T-helper 2 cell (primary cell): ENCODE measurements around the gene MYO10.

ENCODE experiments used
- DNase-seq, 5 experiments: peaks; one replicate each; pipeline versions ENCODE4 v3.0.0 to v3.0.0-alpha.2; 2012 to 2022

MYO10 gene

DNA sequence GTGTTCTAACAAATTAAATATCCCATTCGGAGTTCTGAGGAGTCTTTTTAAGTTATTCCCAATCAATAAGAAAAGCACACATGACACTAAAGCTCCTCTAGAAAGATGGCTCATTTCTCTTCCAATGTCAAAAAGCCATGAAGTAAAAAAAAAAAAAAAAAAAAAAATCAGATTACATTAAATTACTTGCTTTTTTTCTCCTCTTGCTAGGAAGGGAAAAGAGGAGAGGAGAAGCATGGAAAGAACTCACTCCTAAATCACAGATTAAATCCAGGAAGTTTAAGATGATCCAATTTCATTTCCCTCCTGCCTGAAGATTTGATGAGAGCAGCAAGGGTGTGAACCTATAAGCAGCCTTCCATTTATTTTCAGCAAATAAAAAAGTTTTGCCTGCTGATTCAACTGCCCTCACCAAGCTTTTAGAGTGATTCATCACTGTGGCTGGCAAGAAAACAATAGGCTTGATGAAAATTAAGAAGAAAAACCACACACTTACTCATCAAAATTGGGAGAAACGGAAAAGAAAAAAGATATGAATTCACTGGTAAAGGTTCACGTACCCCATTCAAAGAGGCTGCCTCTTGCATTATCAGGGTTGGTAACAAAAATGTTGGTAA is 19.7 kb downstream of the MYO10 start:
- DNase-seq = peak in 1 of 5 experiments; percentile 22

DNA sequence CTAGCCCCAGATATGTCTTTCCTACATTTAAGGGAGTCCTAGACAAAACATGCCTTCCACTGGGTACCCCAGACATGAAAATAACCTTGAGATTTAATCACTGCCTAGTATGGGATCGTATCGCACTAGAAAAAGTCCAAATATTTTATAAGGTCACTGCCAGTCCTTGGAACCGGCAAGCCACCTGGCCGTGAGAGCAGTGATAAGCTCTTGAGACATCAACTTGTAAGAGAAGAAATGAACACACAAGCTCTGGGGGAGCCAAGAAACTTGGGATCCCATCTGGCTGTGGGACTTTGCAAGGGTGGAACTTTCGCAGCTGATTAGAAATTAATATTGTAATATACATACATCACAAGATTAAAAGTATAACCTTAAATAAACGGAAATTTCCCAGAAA is 21.5 kb downstream of the MYO10 start:
- no peak for DNase-seq

DNA sequence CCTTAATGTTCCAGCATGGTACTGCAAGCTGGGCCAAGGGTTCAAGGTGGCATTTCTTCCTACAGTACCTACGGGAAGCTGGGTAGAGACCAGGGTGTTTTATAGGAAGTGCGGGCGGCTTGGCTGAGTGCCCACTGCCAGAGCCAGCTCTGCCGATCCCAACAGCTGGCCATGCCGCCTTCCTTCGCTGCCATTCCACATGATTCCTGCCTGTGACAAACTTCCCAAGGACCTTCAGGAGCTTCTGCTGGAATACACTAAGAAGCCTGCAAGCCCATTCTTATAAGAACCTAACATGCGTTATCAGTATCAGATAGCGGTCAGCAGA is 22.0 kb downstream of the MYO10 start:
- no peak for DNase-seq

DNA sequence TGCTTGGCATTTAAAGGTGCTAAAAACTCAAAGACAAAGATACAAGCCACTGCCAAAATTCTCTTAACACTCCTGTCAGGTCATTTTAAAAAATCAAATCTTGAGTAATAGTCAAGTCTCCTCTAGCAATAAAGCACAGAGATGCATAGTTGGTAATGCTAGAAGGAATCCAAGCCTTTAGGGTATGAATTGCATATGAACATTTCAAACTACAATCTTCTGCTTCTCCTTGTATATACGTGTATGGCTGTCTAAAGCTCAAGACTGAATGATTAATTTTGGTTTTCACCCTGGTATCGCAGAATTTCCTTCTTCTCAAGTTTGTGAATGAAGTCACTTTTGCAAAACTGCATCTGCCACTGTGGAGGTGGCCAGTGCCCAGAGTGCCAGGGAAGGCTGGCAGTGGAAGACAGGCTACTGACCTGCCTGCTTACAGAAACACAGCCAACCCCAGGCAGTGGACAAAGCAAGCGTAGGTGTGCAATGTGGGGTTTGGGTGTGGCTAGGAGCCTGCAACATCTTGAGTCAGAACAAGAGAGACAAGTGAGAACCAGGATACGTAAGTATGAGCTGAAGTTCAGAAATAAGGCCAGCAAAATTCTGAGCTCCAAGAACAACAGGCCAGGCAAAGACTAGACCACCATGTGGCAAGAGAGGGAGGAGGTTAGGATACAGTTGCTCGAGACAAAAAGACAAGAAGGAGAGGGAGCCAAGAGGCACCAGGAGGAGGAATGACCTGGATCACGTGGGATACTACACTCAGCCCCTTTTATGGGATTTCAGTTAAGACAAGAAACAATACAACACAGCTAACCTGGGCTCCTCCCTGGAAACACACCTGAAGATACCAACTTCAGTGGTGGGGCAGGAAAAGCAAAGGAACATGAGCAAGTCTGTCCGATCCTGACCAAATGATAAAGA is 22.6 kb downstream of the MYO10 start:
- peak in 1 of 5 experiments; percentile 16 for DNase-seq

DNA sequence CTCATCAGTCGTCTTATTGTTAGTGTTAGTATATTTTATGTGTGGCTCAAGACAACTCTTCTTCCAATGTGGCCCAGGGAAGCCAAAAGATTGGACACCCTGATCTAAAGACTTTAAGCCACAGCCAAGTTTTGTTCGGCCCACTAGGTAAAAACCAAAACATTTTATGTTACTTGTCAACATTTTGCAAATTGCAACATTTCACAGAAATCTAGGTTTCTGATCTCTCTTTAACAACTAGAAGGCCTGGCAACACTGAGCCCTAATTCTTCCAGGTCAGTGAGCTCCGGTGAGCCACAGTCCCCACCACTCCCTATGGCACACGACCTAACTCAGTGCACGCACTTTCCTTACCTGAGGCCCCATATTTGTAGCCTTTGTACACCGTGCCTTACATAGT is 24.0 kb downstream of the MYO10 start:
- no peak for DNase-seq

DNA sequence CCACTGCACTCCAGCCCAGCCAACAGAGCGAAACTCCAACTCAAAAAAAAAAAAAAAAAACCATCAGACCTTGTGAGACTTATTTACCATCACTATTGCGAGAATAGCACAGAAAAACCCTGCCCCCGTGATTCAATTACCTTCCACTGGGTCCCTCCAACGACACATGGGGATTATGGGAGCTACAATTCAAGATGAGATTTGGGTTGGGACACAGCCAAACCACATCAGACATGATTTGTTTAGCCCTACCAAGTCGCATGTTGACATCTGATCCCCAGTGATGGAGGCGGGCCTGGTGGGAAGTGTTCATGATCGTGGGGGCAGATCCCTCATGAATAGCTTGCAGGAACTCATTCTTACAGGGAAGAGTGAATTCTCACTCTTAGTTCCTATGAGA is 26.6 kb downstream of the MYO10 start:
- no peak for DNase-seq

DNA sequence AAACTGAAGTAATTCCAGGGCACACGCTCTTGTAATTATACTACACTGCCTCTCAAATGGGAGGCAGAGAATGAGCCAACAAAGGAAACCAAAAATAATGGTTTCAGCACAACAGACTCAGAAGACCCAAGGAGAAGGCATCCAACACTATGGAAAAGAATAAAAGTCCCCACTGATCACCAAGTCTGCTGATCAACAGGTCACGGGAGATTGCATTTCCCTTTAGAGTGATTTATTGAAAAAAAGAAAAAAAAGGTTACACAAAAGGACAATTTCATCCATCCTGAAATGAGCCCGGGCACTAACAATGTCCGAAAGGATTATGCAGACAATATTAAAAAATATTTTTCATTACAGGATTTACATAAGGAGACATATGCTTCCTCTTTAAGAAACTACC is 28.8 kb downstream of the MYO10 start:
- DNase-seq = no peak

DNA sequence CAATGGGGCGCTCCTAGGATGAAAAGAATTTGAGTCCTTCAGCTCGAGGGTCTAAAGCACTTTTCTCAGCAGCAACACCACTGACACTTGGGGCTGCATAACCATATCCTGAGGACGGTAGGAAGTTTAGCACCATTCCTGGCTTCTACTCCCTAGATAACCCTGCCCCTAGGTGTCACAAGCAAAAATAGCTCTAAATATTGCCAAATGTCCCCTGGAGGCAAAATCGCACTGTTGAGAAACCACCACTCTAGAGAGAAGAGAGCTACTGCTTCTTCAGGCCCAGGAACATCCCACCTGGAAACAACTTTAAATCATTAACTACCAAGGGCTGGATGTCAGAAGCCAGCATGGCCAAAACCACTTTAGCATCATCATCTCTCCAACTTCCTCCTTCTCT is 29.8 kb downstream of the MYO10 start:
- no peak for DNase-seq

DNA sequence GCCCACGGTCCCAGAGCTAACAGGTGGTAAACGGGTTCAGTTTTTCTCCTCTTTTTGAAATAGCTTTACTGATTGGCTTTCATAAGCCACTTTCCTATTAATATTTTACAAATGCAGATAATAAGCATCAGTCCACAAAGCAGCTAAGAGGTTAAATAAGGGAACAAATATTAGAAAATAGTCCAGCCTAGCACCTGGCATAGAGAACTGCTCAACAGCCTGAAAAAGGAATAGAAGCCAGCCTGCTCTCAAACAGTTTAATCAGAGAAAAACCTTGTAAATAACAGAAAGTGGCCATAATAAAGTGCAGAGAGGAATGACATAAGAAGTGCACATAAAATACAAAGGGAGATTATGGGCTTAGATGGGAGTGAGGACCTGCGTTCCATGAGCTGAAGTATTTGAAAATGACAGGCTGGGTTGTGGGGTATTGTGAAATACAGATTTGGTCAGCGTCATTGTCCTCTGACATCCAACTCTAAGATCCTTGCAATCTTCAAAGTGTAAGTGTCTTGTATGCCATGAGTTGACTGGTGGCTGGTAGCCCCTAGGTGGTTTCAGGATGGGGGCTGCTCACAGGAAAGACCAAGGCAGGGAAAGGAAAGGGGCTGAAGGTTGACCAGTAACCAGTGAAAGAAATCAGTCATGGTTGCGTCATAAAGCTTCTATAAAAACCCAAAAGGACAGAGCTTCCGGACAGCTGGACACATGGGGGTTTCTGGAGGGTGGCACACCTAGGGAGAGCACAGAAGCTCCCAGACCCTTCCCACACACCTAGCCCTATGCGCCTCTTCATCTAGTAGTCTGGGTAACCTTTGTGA is 32.4 kb downstream of the MYO10 start:
- DNase-seq = no peak

DNA sequence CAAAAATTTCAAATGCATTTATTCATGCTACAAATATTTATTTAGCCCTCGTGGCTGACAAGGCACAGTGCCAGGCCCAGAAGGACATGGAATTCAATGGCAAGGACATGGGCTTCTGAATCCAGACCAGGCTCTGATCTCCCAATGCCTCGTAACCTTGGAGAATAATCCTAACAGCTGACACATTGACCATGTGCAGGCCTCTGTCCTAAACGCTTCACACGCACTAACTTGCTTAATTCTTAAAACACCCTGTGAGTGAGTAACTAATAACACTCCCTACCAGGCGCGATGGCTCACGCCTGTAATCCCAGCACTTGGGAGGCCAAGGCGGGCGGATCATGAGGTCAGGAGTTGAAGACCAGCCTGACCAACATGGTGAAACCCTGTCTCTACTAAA is 33.2 kb downstream of the MYO10 start:
- no peak for DNase-seq

DNA sequence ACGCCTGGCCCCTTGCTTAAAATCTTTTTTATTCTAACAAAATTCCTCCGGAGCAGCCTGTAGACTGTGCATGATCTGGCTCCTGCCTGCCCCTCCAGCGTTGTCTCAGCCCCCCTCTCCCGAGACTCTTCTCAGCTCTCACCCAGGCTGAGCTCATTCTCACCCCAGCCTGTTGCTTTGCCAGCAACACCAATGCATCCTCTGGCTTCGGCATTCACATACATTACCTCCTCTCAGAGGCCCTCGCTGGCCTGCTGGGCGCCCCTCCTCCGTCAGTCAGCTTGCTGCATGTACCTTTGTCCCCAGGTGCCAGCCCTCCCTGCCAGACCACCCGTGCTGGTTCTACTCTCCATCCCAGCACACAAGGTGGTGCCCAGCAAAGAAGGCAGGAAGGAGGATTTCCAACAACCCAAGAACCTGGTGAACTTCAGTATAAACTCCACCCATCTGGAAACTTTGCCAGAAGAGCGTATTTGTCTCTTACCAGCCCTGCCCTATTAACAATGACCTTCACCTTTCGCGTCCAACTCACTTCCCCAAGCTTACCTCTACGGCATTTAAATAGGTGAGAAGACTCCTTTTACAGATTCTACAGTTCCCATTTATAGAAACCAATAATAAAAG is 35.0 kb downstream of the MYO10 start:
- no peak for DNase-seq

DNA sequence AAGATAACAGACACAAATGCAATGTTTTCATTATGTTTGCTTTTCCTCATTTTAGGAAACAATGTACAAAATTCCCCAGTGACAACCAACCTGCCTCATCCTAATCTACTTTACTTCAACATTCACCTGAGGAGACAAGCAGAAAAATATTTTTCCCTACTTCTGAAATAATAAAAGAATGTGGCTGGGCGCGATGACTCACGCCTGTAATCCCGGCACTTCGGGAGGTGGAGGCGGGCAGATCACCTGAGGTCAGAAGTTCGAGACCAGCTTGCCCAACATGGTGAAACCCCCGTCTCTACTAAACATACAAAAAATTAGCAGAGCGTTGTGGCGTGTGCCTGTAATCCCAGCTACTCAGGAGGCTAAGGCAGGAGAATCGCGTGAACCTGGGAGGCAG is 36.9 kb downstream of the MYO10 start:
- no peak for DNase-seq

DNA sequence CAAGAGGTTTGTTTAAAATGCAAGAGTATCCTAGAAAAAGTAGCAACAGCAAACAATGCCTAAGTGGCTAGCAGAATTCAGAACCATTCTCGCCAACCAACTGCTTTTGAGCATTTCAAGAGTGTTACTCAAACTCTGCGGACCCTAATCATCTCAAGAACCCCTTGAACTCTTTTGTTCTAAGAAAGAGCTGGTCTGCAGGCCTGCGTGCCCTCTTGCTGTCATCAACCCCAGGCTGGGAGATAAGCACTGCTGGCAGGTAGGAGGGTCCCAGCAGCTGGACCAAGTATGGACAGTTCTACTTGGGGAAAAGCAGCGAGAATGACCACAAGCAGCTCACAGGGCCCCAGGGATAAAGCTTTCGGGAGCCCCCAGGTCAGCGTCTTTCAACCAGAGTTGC is 38.3 kb downstream of the MYO10 start:
- no peak for DNase-seq

DNA sequence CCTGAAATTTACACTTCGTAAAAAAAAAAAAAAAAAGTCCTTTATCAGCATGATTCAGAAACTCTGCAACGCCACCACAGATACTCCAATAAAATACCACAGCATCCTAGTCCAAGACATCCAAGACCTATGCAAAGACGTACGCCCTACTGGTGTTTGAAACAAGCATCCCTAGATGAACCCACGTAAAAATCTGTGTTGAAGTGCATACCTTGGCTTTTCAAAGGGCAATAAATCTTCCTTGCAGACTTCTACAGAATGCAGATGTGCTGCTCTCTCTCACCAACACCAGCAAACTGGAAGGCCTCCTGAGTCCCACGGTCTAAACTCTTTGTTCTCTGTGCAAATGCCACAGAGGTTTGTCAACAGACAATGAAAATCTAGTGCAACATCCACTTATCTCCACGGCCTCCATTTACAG is 38.8 kb downstream of the MYO10 start:
- no peak for DNase-seq

DNA sequence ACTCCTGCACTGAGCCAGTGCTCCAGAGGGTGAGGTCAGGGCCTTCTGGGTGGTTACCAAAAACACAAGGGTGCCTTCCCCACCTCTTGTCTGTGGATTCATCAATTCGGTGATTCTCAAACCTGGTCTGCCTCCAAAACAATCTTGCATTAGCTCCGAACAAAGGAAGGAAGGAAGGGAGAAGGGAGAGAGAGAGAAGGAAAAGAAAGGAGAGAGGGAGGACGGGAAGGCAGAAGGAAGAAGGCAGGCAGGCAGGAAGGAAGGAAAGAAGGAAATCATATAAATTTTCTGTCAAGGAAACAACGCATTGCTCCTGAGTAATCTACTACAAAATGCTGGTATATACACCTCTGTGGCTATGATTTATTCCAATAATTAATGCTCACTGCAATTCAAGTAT is 39.3 kb downstream of the MYO10 start:
- no peak for DNase-seq

DNA sequence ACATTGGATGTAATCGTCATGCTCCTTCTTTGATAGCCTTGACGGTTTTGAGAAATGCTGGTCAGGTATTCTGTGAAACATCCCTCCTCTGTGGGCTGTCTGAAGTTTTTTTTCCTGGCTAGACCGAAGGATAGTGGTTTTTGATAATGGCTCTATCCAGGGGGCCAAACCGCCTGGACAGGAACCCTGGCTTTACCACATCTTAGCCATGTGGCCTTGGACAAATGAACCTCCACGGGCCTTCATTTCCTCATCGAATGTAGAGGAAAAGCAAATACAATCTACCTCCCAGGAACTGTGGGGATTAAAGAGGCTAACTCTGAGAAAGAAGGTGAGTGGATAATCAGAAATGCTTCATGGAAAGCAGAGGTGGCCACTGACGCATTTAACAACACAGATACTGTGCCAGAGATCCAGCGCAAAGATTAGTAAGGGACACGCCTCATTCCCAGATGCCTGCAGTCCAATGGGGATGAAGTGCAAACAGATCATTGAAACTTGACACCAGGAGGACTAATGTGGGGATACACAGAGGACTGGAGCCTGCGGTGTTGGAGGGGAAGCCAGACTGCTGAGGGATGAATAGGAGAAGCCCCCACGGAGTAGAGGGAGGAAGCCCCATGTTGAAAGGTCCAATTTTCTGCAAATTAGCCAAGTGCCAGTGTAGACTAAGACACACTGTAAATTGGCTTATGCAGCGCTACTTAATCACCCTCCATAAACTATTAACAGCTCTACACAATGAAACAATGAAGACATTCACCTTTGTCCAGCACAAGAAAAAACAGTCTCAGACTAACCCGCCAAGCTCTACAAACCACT is 41.6 kb downstream of the MYO10 start:
- no peak for DNase-seq

DNA sequence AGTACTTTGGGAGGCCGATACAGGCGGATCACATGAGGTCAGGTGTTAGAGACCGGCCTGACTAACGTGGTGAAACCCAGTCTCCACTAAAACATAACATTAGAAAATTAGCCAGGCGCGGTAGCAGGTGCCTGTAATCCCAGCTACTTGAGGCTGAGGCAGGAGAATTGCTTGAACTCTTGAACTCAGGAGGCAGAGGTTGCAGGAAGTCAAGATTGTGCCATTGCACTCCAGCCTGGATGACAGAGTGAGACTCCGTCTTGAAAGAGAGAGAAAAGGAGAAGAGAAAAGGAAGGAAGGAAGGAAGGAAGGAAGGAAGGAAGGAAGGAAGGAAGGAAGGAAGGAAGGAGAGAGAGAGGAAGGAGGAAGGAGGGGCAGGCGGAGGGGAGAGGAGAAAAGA is 45.1 kb downstream of the MYO10 start:
- DNase-seq = no peak

DNA sequence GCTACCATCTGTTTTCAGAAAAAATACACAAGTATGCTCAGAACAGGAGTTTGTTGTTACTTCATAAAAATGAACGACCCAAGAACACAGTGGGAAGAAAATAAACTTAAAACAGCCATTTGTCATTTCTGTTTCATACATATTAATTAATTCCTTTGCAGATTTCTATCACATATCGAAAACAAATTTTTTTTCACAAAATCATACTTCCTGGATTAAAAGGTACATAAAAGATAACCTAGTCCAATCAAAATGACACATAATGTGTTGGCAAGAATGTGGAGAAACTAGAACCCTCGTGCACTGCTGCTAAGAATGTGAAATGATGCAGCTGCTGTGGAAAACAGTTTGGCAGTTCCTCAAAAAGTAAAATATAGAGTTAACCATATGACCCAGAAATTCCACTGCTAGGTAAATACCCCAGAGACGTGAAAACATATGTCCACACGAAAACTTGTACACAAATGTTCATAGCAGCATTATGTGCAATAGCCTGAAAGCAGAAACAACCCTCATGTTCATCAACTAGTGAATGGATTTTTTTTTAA is 46.0 kb downstream of the MYO10 start:
- DNase-seq = no peak

DNA sequence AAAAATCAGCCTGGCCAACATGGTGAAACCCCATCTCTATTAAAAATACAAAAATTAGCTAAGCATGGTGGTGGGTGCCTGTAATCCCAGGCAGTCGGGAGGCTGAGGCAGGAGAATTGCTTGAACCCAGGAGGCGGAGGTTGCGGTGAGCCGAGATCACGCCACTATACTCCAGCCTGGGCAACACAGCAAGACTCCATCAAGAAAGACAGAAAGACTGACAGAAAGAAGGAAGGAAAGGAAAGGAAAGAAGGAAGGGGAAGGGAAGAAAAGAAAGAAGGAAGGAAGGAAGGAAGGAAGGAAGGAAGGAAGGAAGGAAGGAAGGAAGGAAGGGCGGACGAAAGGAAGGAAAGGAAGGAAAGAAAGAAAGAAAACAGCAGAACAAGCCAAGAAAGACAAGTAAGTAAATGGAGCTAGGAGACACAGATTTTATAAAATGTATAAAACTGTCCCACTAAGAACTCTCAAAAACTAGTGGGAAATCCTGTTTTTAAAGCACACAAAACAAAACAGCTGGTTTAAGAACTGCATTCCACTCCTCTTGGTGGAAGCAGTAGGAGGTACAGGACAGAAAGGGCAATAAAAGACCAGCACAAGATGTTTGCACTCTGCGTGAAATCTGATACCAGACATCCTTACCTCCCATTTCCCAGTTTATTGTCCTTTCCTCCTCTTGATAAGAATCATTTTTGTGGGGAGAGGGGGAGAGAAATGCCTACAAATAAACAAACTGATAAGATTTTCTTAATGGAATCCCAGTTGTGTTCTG is 46.7 kb downstream of the MYO10 start:
- DNase-seq = no peak

DNA sequence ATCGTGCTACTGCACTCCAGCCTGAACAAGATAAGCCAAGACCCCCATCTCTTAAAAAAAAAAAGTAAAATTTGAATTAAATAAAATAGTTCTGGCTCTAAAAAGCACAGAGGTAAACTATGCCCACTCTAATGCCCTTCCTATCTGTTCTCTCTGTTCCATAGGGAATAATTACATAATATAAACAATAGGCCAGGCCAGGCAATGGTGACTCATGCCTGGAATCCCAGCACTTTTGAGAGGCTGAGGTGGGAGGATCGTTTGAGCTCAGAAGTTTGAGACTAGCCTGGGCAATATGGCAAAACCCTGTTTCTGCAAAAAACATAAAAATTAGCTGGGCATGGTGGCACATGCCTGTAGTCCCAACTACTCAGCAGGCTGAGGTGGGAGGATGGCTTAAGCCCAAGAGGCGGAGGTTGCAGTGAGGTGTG is 47.4 kb downstream of the MYO10 start:
- DNase-seq = no peak

DNA sequence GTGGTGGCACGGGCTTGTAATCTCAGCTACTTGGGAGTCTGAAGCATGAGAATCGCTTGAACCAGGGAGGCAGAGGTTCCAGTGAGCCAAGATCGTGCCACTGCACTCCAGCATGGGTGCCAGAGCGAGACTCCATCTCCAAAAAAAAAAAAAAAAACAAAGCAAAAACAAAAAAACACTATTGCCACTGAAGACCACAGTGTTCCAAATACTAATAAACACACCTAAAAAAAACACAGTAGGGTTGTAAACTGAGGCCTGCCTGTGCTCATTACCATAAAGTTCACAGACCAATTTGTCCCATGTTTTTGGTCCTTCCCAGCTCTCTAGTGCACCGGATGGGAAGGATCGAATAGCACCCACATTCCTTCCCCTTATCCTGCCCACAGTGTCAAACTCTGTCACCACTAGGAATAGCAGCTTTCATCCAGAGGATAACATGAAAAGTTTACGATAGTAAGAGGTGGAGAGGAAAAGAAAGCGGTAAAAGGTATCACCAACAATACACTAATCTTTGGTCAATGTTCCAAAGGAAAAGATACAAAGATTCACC is 49.2 kb downstream of the MYO10 start:
- DNase-seq = no peak
